Coronary artery (tissue), 2 donors: Measurements from ENCODE around the gene RPH3AL.

Source experiments
- DNase-seq: peaks from one replicate; pipeline ENCODE4 v3.0.0-alpha.2; 2017; ENCODE audit warnings: low spot score
- H3K27ac ChIP-seq, 2 donors: fragments of 200-600 bp; sonication (generic); one replicate each; pipeline ENCODE4 v1.5.1; 2016 to 2019
- H3K4me3 ChIP-seq: fragments of 200-600 bp; sonication (generic); 2 replicates; pipeline ENCODE4 v1.5.1; 2016; ENCODE audit warnings: mild to moderate bottlenecking, moderate library complexity
- TF ChIP-seq, protein P1 (sequence below): fragments of 200-600 bp; sonication (generic); IDR thresholded peaks from one replicate; pipeline ENCODE4 v1.5.1; 2019; ENCODE audit warnings: antibody characterized with exemption

RPH3AL gene

DNA sequence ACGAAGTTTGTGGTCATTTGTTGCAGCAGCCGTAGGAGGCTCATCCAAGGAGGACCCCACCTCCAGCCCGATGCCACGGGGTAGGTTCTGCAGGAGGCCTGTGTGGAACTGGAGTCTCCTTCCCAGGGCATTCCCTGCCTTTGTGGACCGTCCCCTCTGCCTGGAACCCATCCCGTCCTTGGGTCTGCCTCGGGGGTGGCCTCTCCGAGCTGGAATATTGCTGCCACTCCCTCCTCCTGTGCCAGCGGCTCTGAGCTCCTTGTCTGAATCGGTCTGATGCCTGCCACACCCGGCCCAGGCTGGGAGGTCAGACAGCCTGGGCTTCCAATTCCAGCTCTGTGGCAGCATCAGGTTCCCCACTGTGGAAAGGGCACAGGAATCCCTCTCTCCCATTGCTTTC, 189.9 kb downstream of the RPH3AL start:
- Histone ChIP-seq H3K4me3 (no peak overlapping the region), H3K27ac (no peak overlapping the region)
- DNase-seq = no peak
- TF ChIP-seq, protein P1, sequence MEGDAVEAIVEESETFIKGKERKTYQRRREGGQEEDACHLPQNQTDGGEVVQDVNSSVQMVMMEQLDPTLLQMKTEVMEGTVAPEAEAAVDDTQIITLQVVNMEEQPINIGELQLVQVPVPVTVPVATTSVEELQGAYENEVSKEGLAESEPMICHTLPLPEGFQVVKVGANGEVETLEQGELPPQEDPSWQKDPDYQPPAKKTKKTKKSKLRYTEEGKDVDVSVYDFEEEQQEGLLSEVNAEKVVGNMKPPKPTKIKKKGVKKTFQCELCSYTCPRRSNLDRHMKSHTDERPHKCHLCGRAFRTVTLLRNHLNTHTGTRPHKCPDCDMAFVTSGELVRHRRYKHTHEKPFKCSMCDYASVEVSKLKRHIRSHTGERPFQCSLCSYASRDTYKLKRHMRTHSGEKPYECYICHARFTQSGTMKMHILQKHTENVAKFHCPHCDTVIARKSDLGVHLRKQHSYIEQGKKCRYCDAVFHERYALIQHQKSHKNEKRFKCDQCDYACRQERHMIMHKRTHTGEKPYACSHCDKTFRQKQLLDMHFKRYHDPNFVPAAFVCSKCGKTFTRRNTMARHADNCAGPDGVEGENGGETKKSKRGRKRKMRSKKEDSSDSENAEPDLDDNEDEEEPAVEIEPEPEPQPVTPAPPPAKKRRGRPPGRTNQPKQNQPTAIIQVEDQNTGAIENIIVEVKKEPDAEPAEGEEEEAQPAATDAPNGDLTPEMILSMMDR = no peak
